ENCODE results near the gene PYM1. TPM values are rescaled to one million over a fixed set of nuclear protein-coding genes. Genes with fewer than 3 reads are reported as not detected.
"Not testable (repeated sequence)": the region's sequence is repeated elsewhere in the genome, so short reads cannot be mapped to it uniquely, and the experiment has no call there.

The PYM1 gene
- total RNA-seq, 1 experiment from 2014 or later = 33.6 TPM

- DNase-seq = no peak
- no TSS peak for BruUV-seq (replicated peaks)
- Mint-ChIP-seq H3K36me3 (ENCODE audit: insufficient read depth, unreplicated experiment) (no peaks in the 10 kb centered on the region), H3K4me3 (ENCODE audit: low read depth, unreplicated experiment) (no peak overlapping the region), H3K27me3 (ENCODE audit: unreplicated experiment) (no peaks in the 10 kb centered on the region), H3K4me1 (ENCODE audit: low read depth, unreplicated experiment) (no peaks in the 10 kb centered on the region), H3K27ac (ENCODE audit: unreplicated experiment) (no peak overlapping the region), H3K9me3 (ENCODE audit: low read depth, unreplicated experiment) (peaks cover 7% of the 10 kb centered on the region)
- CTCF ChIA-PET = no interaction called here
- no peak for TF ChIP-seq CTCF (IDR thresholded peaks at IDR 0.05; ENCODE audit: unreplicated experiment)
- intact Hi-C loops (cut with micrococcal nuclease; ENCODE audit: unreplicated experiment) = no loop called here
These were observed 53.3 kb downstream of the PYM1 start for GRCh38 chr12:55874443-55874842.

GRCh38 chr12:55866454-55867004, 61.2 kb downstream of the PYM1 start:
- H3K36me3 Mint-ChIP-seq (ENCODE audit: insufficient read depth, unreplicated experiment); DNase-seq; H3K9me3 Mint-ChIP-seq (ENCODE audit: low read depth, unreplicated experiment); H3K4me1 Mint-ChIP-seq (ENCODE audit: low read depth, unreplicated experiment); H3K4me3 Mint-ChIP-seq (ENCODE audit: low read depth, unreplicated experiment); H3K27me3 Mint-ChIP-seq (ENCODE audit: unreplicated experiment); BruUV-seq (replicated peaks); H3K27ac Mint-ChIP-seq (ENCODE audit: unreplicated experiment); CTCF ChIA-PET; intact Hi-C loops (cut with micrococcal nuclease; ENCODE audit: unreplicated experiment): not testable (repeated sequence)

- H3K36me3 Mint-ChIP-seq (ENCODE audit: insufficient read depth, unreplicated experiment) = no peaks in the 10 kb centered on the region
- no peaks in the 10 kb centered on the region for H3K9me3 Mint-ChIP-seq (ENCODE audit: low read depth, unreplicated experiment)
- no peak overlapping the region for H3K27ac Mint-ChIP-seq (ENCODE audit: unreplicated experiment)
- intact Hi-C loops (cut with micrococcal nuclease; ENCODE audit: unreplicated experiment) = no loop called here
- no peaks in the 10 kb centered on the region for H3K27me3 Mint-ChIP-seq (ENCODE audit: unreplicated experiment)
- CTCF ChIA-PET = no interaction called here
- no peak for DNase-seq
- no peak for TF ChIP-seq CTCF (IDR thresholded peaks at IDR 0.05; ENCODE audit: unreplicated experiment)
- no TSS peak for BruUV-seq (replicated peaks)
- H3K4me1 Mint-ChIP-seq (ENCODE audit: low read depth, unreplicated experiment) = no peaks in the 10 kb centered on the region
- no peak overlapping the region for H3K4me3 Mint-ChIP-seq (ENCODE audit: low read depth, unreplicated experiment)
These were observed 62.4 kb downstream of the PYM1 start for GRCh38 chr12:55865327-55865726.

GRCh38 chr12:55862931-55863330, 64.8 kb downstream of the PYM1 start:
- H3K4me3 Mint-ChIP-seq (ENCODE audit: low read depth, unreplicated experiment); BruUV-seq (replicated peaks); H3K9me3 Mint-ChIP-seq (ENCODE audit: low read depth, unreplicated experiment); DNase-seq; H3K27ac Mint-ChIP-seq (ENCODE audit: unreplicated experiment); H3K4me1 Mint-ChIP-seq (ENCODE audit: low read depth, unreplicated experiment); H3K36me3 Mint-ChIP-seq (ENCODE audit: insufficient read depth, unreplicated experiment); H3K27me3 Mint-ChIP-seq (ENCODE audit: unreplicated experiment); intact Hi-C loops (cut with micrococcal nuclease; ENCODE audit: unreplicated experiment): not testable (repeated sequence)
- CTCF ChIA-PET = interaction anchor here (0.7 kb wide), 1 partner anchor 36 kb away, joined by 3 read pairs; no protein-coding TSS in a partner anchor

- Mint-ChIP-seq H3K4me3 (ENCODE audit: low read depth, unreplicated experiment) (no peak overlapping the region), H3K27ac (ENCODE audit: unreplicated experiment) (no peak overlapping the region), H3K4me1 (ENCODE audit: low read depth, unreplicated experiment) (no peaks in the 10 kb centered on the region), H3K27me3 (ENCODE audit: unreplicated experiment) (no peaks in the 10 kb centered on the region), H3K36me3 (ENCODE audit: insufficient read depth, unreplicated experiment) (no peaks in the 10 kb centered on the region), H3K9me3 (ENCODE audit: low read depth, unreplicated experiment) (no peaks in the 10 kb centered on the region)
- BruUV-seq (replicated peaks) = no TSS peak
- TF ChIP-seq CTCF (IDR thresholded peaks at IDR 0.05; ENCODE audit: unreplicated experiment) = no peak
- intact Hi-C loops (cut with micrococcal nuclease; ENCODE audit: unreplicated experiment) = no loop called here
- CTCF ChIA-PET = no interaction called here
- DNase-seq = no peak
These were observed 65.4 kb downstream of the PYM1 start for GRCh38 chr12:55862286-55862685.
